Karpas-422 (cell line): ENCODE data around the gene RASA2. TPM values are rescaled to one million over a fixed set of nuclear protein-coding genes. Genes with fewer than 3 reads are reported as not detected.
"Not testable (repeated sequence)": the region's sequence is repeated elsewhere in the genome, so short reads cannot be mapped to it uniquely, and the experiment has no call there.

Experiments used
- DNase-seq: peaks from one replicate; pipeline ENCODE4 v3.0.0-alpha.2; 2015
- H2AFZ ChIP-seq: fragments of 200-600 bp; sonication (generic); 2 replicates; pipeline ENCODE4 v1.6.1; 2014; ENCODE audit warnings: antibody characterized with exemption, low read length, mixed read lengths
- H3K27ac ChIP-seq: fragments of 200-600 bp; sonication (generic); 2 replicates; pipeline ENCODE4 v1.5.1; 2014; ENCODE audit warnings: mild to moderate bottlenecking, low read length, moderate library complexity
- H3K27me3 ChIP-seq: fragments of 200-600 bp; sonication (generic); 2 replicates; pipeline ENCODE4 v1.6.1; 2014; ENCODE audit warnings: low read length, mixed read lengths
- H3K36me3 ChIP-seq: fragments of 200-600 bp; sonication (generic); 2 replicates; pipeline ENCODE4 v1.6.1; 2014; ENCODE audit warnings: low read length, mixed read lengths; ENCODE audit not compliant: insufficient read depth
- H3K4me1 ChIP-seq: fragments of 200-600 bp; sonication (generic); 2 replicates; pipeline ENCODE4 v1.6.1; 2014; ENCODE audit warnings: mild to moderate bottlenecking, low read length, mixed read lengths
- H3K4me2 ChIP-seq: fragments of 200-600 bp; sonication (generic); 2 replicates; pipeline ENCODE4 v1.6.1; 2014; ENCODE audit warnings: low read length, low read depth, mild to moderate bottlenecking; ENCODE audit not compliant: poor library complexity, severe bottlenecking
- H3K4me3 ChIP-seq: fragments of 200-600 bp; sonication (generic); 2 replicates; pipeline ENCODE4 v1.5.1; 2014; ENCODE audit warnings: mild to moderate bottlenecking, antibody characterized with exemption, low read length, mixed read lengths
- H3K79me2 ChIP-seq: fragments of 200-600 bp; sonication (generic); 2 replicates; pipeline ENCODE4 v1.6.1; 2014; ENCODE audit warnings: mild to moderate bottlenecking, low read length, mixed read lengths
- H3K9ac ChIP-seq: fragments of 200-600 bp; sonication (generic); 2 replicates; pipeline ENCODE4 v1.6.0; 2014; ENCODE audit warnings: low read length
- H3K9me2 ChIP-seq: fragments of 200-600 bp; sonication (generic), shearing (Covaris generic); replicated peaks from 2 replicates; pipeline ENCODE4 v1.6.0; 2014; ENCODE audit warnings: mild to moderate bottlenecking, low read length, moderate library complexity; ENCODE audit not compliant: insufficient read depth
- H3K9me3 ChIP-seq: fragments of 300-700, 200-600 bp; sonication (generic); 2 replicates; pipeline ENCODE4 v1.6.1; 2014; ENCODE audit warnings: low read length, mixed read lengths
- H4K20me1 ChIP-seq: fragments of 200-600 bp; sonication (generic); 2 replicates; pipeline ENCODE4 v1.6.1; 2014; ENCODE audit warnings: mild to moderate bottlenecking, antibody characterized with exemption, low read length, low read depth; ENCODE audit not compliant: insufficient read depth
- total RNA-seq: library from RNA; depleted of rRNA; stranded (reverse); fragments of >200 nt; shearing (Covaris generic); gene quantifications from 2 replicates; pipeline ENCODE4 v1.2.3, GENCODE V29; 2014; ENCODE audit warnings: low replicate concordance

The RASA2 gene
- total RNA-seq, 1 experiment from 2014 or later, result 27.1 TPM

DNA sequence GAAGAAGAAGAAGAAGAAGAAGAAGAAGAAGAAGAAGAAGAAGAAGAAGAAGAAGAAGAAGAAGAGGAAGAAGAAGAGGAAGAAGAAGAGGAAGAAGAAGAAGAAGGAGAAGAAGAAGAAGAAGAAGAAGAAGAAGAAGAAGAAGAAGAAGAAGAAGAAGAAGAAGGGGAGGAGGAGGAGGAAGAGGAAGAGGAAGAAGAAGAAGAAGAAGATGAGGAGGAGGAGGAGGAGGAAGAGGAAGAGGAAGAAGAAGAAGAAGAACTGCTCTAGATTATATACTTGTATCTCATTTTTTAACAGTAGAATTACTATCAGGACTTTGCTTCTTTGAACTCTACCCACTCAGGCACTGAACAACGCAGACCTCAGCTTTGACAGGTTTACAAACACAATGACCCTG is 8.0 kb upstream of the RASA2 start:
- H3K79me2 ChIP-seq, H4K20me1 ChIP-seq, H3K4me2 ChIP-seq, H3K36me3 ChIP-seq, DNase-seq, H3K4me1 ChIP-seq, H3K4me3 ChIP-seq, H3K27me3 ChIP-seq, H3K9me3 ChIP-seq, H3K27ac ChIP-seq, H3K9ac ChIP-seq, H2AFZ ChIP-seq, H3K9me2 ChIP-seq: not testable (repeated sequence)

DNA sequence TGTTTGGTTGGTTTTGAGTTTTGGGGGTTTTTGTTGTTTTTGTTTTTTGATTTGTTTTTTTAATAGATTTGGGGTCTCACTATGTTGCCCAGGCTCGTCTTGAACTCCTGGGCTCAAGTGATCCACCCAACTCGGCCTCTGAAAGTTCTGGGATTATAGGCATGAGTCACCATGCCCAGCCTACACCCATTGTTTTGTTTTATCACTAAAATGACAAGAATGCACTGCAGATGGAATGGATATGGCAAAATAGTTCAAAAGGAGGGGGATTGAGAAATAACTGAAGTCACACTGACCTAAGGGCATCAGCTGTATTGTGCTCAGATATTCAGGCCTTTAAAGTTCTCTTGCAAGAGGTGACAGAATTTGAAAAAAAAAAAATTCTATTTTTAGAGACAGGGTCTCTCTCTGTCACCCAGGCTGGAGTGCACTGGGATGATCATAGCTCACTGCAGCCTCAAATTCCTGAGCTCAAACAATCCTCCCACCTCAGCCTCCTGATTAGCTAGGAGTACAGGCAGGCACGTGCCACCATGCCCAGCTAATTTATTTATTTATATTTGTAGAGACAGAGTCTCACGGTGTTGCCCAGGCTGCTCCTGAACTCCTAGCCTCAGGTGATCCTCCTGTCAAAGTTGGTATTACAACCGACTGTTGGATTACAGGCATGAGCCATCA is 4.4 kb upstream of the RASA2 start:
- Histone ChIP-seq H3K4me3 (no peak overlapping the region), H2AFZ (no peak overlapping the region), H3K9me2 (no peaks in the 10 kb centered on the region), H3K9me3 (no peaks in the 10 kb centered on the region), H3K9ac (no peak overlapping the region), H3K36me3 (no peaks in the 10 kb centered on the region), H3K4me1 (peaks cover 16% of the 10 kb centered on the region), H4K20me1 (no peaks in the 10 kb centered on the region), H3K4me2 (no peak overlapping the region), H3K79me2 (no peaks in the 10 kb centered on the region), H3K27me3 (no peaks in the 10 kb centered on the region), H3K27ac (no peak overlapping the region)
- DNase-seq, result no peak

DNA sequence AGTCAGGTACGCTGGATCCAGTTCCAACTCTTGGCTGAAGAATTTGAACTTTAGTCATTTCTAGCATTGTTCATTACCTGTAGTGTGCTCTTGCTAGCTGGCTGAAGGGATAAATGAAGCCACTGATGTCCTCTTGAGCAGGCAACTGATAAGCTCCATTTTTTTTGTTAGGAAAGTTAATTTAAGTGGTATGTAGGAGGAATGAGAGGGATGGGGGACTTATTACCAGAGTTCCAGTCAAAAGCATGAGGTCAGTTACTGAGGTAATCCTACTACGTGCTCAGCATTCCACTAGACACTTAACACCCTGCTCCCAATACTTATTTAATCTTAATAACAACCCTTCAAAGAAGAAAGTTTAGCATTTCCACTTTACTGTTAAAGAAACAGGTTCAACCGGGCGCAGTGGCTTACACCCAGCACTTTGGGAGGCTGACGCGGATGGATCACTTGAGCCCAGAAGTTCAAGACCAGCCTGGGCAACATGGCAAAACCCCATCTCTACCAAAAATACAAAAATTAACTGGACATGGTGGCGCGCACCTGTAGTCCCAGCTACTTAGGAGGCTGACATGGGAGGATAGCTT is 2.0 kb upstream of the RASA2 start:
- peaks cover 10% of the 10 kb centered on the region; the same call in 1 of the 2 replicates for H4K20me1 ChIP-seq
- H3K36me3 ChIP-seq, result no peaks in the 10 kb centered on the region
- H3K4me1 ChIP-seq, result peaks cover 33% of the 10 kb centered on the region
- no peak overlapping the region for H2AFZ ChIP-seq
- DNase-seq, result no peak
- H3K79me2 ChIP-seq, result peaks cover 20% of the 10 kb centered on the region
- H3K9me2 ChIP-seq, result no peaks in the 10 kb centered on the region
- H3K4me2 ChIP-seq, result no peak overlapping the region
- no peaks in the 10 kb centered on the region for H3K9me3 ChIP-seq
- no peak overlapping the region for H3K9ac ChIP-seq
- H3K27me3 ChIP-seq, result no peaks in the 10 kb centered on the region
- H3K27ac ChIP-seq, result no peak overlapping the region
- H3K4me3 ChIP-seq, result no peak overlapping the region

DNA sequence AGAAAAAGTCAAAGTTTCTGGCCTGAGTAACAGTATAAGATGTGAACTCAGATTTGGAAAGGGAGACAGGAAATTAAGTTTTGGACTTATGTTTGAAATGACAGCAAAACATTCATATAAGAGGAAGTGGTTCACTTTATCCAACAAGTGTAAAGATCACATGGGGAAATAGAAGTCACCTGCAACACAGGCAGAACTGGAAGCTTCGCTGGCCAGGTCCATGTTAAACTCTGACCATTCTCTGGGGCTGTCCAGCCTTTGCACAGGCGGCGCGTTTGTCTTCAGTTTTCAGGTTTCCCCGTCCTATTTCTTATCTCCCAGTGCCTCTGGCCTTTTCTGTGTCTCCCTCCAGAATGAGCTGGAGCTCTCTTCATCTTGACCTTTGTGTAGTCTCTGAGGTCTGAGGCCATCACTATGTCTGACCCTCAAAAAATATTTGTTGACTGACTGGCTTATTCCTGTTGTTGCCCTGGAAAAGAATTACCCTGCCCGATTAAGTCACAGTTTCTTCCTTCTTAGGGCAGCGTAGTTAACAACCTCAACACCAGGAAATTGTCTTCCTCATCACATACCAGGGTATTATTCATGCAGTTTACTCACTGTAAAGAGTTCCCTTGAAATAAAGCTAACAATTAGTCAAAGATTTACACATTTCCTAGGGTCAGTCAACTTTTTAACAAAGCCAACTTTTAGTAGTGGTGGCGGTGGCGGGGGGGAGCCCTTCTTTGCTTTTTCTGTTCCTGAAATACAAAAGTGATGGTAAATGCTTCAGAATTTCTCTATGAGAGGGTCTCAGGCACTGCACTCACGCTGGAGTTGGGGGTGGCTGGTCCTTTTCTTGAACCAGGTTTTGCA is 959 bp upstream of the RASA2 start:
- Histone ChIP-seq H3K27me3 (no peaks in the 10 kb centered on the region), H3K27ac (no peak overlapping the region), H3K79me2 (peaks cover 31% of the 10 kb centered on the region), H3K9ac (peak overlapping the region; percentile 61), H3K9me2 (no peaks in the 10 kb centered on the region), H3K36me3 (no peaks in the 10 kb centered on the region), H3K4me1 (peaks cover 37% of the 10 kb centered on the region), H3K4me3 (peak overlapping the region; percentile 66), H4K20me1 (peaks cover 10% of the 10 kb centered on the region; the same call in 1 of the 2 replicates), H2AFZ (peak overlapping the region; percentile 92), H3K9me3 (no peaks in the 10 kb centered on the region), H3K4me2 (peak overlapping the region; percentile 90)
- no peak for DNase-seq

DNA sequence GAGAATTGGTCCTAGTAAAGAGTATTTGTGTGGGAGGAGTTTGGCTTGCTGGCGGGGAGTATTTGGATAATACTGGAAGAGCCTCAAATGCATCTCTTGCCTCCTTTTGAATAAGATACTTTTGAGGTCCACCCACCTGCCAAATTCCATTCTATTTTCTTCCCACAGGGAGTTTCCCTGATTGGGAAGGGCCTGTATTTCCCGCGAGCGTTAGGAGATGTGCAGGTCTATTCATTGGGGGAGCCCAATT is 406 bp upstream of the RASA2 start:
- Histone ChIP-seq H3K9ac (peak overlapping the region; percentile 61), H3K9me3 (no peaks in the 10 kb centered on the region), H3K27ac (no peak overlapping the region), H3K36me3 (no peaks in the 10 kb centered on the region), H3K4me2 (peak overlapping the region; percentile 90), H2AFZ (peak overlapping the region; percentile 92), H3K27me3 (no peaks in the 10 kb centered on the region), H3K4me3 (peak overlapping the region; percentile 66), H4K20me1 (peaks cover 10% of the 10 kb centered on the region; the same call in 1 of the 2 replicates), H3K4me1 (peaks cover 42% of the 10 kb centered on the region), H3K79me2 (peaks cover 36% of the 10 kb centered on the region), H3K9me2 (no peaks in the 10 kb centered on the region)
- no peak for DNase-seq

DNA sequence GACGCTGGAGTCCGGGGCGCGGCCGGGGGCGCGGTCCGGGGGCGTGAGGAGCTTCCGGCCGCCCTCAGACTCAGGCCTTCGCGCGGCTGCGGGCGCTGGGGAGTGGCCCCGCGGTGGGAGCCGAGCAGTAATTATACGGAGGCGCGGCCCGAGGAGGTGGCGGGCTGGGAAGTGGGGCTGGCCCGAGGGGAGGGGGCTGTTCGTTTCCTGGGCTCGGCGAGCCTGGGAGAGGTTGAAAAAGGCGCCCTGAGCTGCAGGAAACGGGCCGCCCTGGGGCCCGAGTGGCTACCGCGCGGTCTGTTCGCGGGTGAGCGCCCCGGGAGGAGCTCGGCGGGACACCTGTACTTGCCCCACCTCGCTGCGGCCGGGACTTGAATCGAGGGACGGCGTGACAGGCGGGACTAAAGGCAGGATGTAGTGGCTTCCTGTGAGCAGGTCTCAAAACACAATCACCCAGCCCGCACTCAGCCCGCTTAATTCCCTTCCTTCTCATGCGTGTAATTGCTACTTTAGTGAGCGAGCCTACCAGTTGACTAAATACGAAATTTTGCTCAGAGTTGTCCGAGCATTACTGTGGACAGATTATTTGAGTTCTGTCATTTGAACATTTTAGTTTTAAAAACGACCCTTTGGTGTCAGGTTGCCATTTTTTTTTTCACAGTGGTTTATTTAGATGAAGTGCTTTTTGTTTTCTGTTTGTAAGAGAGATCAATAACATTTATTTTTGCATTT is 860 bp downstream of the RASA2 start:
- H3K27me3 ChIP-seq, result no peaks in the 10 kb centered on the region
- peak overlapping the region; percentile 79 for H3K4me3 ChIP-seq
- peak overlapping the region; percentile 92 for H3K9ac ChIP-seq
- peak; percentile 94 for DNase-seq
- H3K79me2 ChIP-seq, result peaks cover 49% of the 10 kb centered on the region
- no peaks in the 10 kb centered on the region for H3K9me3 ChIP-seq
- H2AFZ ChIP-seq, result no peak overlapping the region; the same call in 1 of the 2 replicates
- H3K9me2 ChIP-seq, result no peaks in the 10 kb centered on the region
- H3K27ac ChIP-seq, result peak overlapping the region; percentile 62
- H3K4me2 ChIP-seq, result peak overlapping the region; percentile 98
- H3K4me1 ChIP-seq, result peaks cover 49% of the 10 kb centered on the region
- peaks cover 10% of the 10 kb centered on the region; the same call in 1 of the 2 replicates for H4K20me1 ChIP-seq
- H3K36me3 ChIP-seq, result no peaks in the 10 kb centered on the region

DNA sequence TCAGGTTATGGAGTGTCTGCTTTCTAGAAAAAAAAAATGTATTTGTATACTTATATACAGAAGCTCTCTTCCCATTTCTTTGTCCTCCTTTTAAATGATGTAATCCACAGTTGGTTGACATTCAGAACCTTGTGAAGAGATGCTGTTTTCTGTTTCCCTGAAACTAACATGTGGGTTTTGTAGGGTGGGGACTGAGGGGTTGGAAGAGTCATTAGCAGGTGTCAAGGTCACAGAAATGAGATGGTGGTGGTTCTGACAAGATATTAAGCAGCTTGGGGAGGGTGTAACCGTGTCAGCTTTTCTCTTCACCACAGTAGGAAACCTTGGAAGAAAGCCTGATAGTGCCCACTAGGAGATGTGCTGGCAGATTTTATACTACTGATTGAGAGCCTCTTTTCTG is 2.4 kb downstream of the RASA2 start:
- H4K20me1 ChIP-seq, result peaks cover 10% of the 10 kb centered on the region; the same call in 1 of the 2 replicates
- peak overlapping the region; percentile 92; the same call in 1 of the 2 replicates for H3K9ac ChIP-seq
- DNase-seq, result no peak
- no peak overlapping the region for H2AFZ ChIP-seq
- H3K9me2 ChIP-seq, result no peaks in the 10 kb centered on the region
- peaks cover 49% of the 10 kb centered on the region for H3K4me1 ChIP-seq
- no peaks in the 10 kb centered on the region for H3K9me3 ChIP-seq
- H3K4me3 ChIP-seq, result no peak overlapping the region
- peaks cover 64% of the 10 kb centered on the region for H3K79me2 ChIP-seq
- H3K4me2 ChIP-seq, result peak overlapping the region; percentile 98
- H3K27me3 ChIP-seq, result no peaks in the 10 kb centered on the region
- no peaks in the 10 kb centered on the region for H3K36me3 ChIP-seq
- H3K27ac ChIP-seq, result no peak overlapping the region

DNA sequence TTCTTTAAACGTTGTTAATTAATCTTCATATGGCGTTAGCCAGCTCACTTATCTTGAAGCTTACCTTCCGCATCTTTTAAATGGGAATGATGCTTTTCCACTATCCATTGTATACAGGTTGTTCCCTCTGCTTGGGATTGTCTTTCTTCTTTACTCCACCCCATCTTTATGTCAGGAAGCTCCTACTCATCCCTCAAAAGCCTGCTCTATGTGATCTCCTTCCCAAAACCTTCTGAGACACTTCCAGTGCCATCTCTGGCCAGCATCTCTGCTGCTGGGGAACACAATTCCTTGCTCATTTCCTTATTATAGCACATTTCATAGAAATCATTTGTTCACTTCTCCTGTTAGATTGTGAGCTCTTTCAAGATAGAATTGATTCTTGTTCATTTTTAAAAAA is 4.3 kb downstream of the RASA2 start:
- DNase-seq, result no peak
- Histone ChIP-seq H4K20me1 (peaks cover 10% of the 10 kb centered on the region; the same call in 1 of the 2 replicates), H3K4me2 (no peak overlapping the region), H2AFZ (no peak overlapping the region), H3K9me2 (no peaks in the 10 kb centered on the region), H3K9ac (no peak overlapping the region), H3K27ac (no peak overlapping the region), H3K9me3 (no peaks in the 10 kb centered on the region), H3K4me3 (no peak overlapping the region), H3K4me1 (peaks cover 41% of the 10 kb centered on the region), H3K36me3 (no peaks in the 10 kb centered on the region), H3K79me2 (peaks cover 82% of the 10 kb centered on the region), H3K27me3 (no peaks in the 10 kb centered on the region)
